SH-SY5Y (cell line): ENCODE data around the gene HECTD1.

ENCODE experiments used
- GATA2 ChIP-seq: IDR thresholded peaks from 2 replicates; pipeline ENCODE4 v1.6.1; 2011; ENCODE audit warnings: mild to moderate bottlenecking, low read depth, low read length
- GATA3 ChIP-seq: IDR thresholded peaks from 2 replicates; pipeline ENCODE4 v1.6.1; 2011; ENCODE audit warnings: low read depth, mild to moderate bottlenecking, low read length, moderate library complexity

- no peak for TF ChIP-seq GATA2
- TF ChIP-seq GATA3, result no peak
Measured at GRCh38 chr14:31070431-31070830, 137.2 kb downstream of the HECTD1 start.
